GM19240 (cell line): Measurements from ENCODE around the gene PRKG1.
"Not testable (repeated sequence)": the region's sequence is repeated elsewhere in the genome, so short reads cannot be mapped to it uniquely, and the experiment has no call there.

Experiments used
- DNase-seq: peaks from one replicate; pipeline ENCODE4 v3.0.0; 2011; ENCODE audit warnings: low spot score; ENCODE audit not compliant: insufficient read length

PRKG1 gene

DNA sequence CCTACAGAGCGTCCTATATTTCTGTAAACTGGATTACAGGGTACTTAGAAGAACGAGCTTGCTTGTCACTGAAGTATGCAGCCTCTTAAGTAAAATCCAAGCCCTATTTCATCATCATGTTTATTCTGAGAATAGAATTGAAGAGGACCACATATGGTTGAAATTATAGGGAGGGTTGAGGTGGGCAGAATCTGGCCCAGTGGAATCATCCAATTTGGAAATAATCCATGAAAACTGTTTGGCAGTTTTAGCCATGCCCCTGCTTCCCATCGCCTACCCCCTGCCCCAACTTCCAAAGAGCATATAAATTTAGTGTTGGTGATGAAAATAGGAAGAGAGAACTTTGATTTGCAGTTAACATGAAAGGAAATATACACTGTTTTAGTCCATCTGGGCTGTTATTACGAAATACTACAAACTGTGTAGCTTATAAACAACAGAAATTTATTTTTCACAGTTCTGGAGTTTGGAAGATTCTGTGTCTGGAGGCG, 150.4 kb downstream of the PRKG1 start:
- DNase-seq = no peak

DNA sequence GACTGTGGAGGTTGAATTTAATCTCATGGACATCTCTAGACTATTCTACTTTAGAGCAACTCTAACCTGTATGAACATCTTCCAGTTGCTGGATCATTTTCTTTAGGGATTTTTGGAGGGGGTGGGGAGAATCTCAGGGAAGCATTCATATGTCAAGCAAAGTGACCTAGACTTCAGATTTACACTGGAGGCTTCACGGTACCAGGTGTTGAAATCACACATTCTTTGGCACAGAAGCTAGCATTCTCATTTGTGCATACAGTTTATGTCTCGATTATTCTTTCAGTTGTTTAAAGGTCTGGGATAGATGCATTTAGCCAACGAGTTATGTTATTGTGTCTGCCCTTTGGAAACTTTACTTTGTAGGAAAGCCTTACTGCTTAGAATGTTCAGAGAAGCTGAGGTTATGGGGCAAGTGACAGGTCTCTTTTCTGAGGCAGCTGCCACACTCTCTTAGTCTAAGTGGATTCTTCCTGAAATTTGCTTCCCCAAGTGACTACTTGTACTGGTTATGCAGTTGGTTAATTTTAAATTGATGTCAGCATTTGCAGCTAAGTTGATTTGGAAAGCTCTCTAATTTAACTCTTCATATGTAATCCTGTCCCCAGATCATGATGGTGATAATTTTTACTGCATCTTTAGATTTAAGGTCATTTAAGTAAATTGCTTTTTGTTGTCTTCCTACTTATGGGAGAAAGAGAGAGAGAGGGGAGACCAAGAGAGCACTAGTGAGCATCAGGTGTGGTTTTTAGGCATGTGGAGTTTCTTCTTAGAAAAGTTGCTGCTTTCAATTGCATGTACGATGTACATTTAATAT, 153.8 kb downstream of the PRKG1 start:
- no peak for DNase-seq

DNA sequence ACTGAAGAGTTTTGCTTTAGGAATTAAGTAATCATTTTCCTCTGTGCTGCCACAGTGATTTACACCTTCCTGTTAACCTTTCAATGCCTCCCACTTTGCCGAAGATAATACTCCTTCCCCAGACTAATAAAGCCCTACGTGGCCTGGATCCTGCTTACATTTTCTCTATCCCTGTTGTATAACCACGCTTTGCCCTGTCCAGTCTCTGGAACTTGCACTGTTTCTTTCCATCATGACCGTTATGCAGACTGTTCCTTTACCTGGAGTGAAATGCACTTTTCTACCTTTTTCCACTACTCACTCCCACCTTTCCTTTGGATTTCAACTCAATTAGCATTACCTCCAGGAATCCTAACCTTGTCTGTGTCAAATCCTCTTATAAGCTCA, 154.4 kb downstream of the PRKG1 start:
- DNase-seq = no peak

DNA sequence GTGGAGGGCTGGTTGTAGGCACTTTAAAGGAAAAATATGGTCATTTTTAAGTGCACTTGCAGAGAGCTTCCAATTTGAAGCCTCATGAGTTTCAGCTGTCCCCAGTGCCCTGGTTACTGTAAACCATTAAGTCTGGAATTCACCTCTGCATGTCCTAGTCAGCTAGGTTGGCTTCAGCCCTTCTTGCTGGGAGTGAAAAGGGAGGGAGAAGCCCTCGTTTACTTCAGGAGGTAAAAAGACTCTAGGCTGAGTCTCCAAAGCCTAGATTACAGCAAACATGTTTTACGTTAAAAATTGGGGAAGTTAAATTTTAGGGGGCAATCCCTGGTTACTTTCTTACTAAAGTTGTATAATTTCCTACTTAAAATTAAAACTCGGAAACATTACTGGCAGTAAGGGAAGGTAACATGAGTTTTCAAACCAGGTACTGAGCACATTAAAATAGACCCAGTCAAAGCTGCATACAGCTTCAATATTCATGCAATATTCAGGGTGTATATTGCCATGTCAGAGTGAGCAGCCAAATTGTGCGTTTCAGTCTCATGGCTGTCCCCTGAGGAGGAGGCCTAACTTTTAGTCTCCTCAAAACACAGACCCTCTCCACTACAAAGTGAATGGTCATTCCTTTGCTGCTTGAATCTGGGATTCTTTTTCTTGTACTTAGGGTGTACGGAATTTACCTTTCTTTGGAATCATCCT, 156.7 kb downstream of the PRKG1 start:
- DNase-seq = no peak

DNA sequence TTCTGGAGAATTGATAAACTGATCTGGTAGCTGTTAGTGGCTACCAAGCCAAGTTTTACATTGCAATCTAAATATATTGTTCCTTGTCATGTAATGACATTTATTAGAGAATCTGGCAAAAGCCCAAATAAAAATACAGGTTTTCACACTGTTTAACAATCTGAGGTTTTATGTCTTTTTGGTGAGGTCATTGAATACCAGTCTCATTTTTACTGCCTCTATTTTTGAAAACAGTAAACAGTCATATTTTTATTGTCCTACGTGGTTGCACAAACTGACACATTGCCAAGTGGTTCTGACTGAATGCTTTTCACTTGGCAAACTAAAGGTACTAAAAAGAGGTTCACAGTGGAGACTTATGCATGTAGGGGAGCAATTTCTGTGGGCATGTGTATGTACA, 157.5 kb downstream of the PRKG1 start:
- DNase-seq = no peak

DNA sequence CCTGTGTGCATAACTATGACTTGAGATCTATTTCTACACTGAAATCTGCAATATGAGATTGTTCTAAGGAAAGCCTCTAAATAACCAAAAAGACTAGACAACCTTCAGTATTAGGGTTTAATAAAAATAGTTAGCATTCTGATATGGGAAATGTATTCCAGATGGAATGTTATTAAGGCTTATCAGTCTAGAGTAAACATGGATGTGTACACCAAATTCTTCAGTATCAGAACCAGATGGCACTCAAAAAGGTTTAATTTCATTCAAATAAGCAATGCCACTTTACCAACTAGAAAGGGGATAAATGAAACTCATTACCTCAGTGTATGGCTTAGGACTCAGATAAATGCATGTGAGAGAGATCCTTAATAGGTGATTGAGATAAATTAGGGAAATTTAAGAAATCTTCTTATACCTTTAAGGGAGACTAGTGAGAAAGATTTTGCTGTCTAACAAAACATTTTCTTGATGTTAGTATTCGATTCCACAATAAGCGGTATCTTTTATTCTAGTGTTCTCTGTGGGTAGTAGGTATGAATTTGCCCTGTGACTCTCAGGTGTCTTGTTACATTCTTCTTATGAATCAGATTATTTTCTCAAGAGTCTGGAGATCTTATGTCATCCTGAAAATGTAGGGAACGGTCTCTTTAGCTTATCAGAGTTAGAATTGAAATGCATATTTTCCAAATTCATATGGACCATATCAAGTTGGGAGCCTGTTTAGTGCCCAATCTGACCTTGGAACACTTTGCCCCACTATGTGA, 159.2 kb downstream of the PRKG1 start:
- DNase-seq = no peak

DNA sequence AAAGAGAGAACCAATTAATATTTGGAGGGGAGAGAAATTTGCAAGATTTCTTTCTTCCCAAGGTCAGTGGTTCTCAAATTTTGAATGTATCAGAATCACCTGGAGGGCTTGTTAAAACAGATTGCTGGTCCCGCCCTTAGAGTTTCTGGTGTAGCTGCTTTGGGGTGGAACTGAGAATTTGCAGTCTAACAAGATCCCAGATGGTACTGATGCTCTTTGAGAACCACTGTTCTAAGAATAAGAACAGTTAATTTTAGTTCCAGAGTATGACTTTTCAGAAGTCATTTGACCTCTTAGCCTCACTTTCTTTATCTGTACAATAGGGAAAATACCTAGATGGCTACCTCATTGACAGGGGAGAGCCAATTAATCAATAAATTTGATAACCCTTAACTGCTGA, 161.6 kb downstream of the PRKG1 start:
- no peak for DNase-seq

DNA sequence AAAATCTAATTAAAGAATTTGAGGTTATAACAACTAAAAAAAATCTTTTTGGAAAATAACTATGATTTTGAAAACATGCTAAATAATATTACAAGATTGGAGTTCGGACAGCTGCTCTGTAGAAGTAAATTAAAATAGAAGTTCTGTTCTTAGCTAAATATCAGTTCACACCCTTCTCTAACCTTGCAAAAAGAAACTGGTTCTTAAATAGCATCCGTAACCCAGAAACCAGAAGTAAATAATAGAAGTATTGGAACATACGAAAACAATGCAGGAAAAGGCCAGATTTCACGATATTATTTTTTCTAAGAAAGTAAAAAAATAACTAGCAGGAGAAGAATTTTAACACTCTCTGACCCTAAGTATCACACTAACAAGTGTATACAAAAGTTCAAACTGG, 164.7 kb downstream of the PRKG1 start:
- DNase-seq = no peak

DNA sequence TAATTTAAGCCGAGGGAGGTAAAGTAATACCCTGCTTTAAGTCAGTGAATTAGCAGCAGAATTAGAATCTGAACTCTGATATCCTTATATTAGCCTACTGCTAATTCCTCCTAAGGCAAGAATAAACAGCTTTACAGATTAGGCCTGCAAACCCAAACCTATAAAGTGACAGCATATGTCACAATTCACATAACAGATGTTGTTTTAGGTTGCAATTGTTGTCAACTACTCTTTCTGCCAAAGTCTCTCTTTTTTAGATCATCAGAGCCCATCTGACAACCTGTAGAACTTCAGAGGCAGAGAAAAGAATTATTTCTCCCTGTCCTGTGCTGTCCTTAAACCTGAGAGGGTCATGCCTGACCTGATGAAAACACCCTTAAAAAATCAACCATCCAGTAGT, 167.2 kb downstream of the PRKG1 start:
- no peak for DNase-seq

DNA sequence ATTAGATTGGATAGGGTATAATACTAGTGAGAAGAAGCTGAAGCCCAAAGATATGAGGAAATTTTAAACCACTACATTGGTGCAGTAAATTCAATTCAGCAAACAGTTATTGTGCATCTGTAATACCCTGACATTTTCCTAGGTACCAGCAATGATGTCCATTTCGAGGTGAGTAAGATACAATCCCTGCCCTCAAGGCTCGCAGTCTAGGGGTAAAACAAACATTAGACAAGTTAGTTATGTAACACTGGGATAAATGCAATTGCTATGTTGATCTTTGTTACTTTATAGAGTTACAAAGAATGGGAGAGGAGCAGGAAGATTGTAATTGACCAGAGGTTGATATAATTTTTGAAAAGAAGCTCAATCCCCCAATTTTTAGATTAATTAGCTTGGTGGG, 168.1 kb downstream of the PRKG1 start:
- DNase-seq = no peak

DNA sequence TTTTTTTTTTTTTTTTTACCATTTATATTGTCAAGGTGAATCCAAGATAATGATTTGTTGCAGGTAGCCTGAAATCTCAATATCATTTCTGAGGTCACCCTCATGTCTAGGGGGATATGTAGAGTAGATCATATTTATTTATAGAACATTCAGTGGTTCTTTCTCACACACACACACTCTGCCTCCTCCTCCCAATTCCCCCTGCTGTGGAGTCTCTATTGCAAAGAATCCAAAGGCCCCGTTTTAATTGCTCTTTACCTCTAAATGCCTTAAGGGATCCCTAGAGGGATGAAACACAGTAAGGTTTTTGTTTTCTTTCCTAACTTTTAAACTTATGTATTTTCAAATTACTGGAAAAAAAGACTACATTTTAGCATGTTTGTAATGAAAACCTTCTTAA, 170.0 kb downstream of the PRKG1 start:
- no peak for DNase-seq

DNA sequence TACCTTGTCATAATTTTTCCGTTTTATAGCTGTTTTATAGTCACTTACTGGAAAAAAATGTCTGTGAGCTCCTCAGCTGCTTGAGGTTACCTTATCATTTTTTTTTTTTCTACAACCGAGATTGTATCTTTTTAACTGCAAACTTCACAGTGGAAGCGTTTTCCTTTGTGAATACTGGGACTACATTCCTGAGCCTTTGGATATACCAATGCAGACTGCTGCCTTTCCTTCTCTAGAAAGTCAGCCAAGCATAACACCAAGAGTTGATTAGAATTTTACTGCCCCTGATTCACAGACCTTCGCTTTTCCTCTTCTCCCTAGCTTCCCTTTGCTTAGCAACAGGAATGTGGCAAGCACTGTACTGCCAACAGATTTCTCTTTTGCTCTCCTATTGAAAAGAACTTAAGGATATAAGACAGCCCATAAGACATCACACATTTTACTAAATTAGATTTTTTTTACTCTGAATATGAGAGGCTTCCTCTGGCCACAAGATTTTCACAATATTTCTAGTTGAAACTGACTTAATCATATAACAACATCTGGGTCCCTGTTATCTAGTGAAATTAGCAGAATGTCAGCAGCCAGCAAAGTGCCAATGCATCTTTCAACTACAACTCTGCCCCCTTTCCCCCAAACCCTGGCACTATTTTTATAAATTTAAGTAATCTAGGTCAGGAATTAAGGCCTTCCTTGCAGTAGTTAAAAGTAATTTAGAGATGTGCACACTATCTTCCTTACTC, 170.6 kb downstream of the PRKG1 start:
- no peak for DNase-seq

DNA sequence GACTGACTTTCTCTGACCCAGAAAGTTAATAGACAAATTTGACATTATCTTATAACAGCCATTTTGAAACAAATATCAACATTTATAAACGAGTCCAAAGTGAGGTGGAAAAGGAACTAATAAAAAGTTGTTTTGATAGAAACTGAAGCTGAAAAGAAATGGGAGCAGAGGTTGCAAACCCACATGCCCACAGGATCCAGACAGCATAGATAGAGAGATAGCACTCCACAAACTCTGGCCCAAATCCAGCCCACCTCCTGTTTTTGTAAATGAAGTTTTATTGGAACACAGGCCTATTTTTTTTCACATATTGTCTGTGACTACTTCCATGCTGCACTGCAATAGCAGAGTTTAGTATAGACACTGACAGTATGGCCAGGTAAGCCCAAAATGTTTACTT, 171.9 kb downstream of the PRKG1 start:
- no peak for DNase-seq

DNA sequence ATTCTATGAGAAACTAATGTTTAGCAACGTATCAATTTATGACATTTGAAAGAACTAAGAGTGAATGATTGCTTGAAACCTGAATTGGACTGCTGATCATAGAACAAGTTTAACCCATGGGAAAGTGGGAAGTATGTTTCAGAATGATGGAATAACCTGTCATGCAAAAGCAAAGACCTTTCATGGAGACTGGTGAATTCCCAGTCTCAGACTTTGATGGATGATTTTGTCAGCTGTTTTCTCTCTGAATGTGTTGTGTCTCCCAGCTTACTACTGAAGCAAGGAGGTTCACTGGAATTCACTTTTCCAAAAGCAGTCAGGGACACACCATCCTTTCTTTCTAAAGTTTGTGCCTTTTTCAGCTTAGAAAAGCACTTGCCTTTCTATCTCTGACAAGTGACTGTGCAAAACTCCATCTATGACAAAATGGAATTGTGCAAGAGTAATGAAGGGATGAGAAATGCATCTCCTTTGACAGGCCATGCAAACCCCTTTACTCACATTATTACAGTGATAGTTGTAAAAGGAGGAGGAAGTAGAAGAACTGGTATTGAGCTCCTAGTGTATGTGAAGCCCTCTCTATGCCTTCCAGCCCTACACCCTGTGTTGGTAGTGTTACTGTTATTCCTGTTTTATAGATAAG, 176.1 kb downstream of the PRKG1 start:
- no peak for DNase-seq

DNA sequence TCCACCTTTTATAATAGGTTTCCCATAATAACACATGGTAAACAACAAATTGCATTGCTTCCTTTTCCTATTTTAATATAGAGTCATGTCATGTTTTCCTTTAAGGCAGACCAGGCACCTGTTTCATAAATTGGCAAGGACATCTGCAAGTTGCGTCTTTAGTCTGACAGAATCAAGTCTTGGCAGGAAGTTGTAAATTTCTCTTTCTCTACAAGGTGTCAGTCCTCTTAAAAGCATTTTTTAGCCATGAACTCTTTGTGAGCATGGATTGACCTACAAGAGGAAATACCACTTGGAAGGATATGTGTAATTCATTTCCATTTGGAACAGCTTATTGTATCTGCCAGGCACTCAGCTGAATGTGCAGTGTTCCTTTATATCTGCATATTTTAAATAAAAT, 176.8 kb downstream of the PRKG1 start:
- DNase-seq = no peak

DNA sequence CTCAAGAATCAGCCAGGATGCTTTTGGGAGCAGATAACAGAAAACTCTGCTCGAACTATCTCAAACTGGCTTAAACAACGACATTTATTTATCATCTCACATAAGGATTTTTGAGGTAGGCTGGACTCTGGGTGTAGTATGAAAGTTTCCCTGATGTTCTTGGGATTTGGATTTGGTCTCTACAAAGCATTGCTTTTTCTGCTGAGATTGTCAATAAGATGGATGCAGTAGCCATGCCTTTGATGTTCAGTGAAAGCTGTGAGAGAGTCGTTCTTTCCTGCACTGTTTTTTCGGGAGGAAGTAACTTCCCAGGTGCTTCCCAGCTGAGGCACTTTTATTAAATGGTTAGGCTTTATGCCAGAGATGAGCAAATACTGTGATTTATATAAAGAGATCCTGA, 181.1 kb downstream of the PRKG1 start:
- DNase-seq = no peak

DNA sequence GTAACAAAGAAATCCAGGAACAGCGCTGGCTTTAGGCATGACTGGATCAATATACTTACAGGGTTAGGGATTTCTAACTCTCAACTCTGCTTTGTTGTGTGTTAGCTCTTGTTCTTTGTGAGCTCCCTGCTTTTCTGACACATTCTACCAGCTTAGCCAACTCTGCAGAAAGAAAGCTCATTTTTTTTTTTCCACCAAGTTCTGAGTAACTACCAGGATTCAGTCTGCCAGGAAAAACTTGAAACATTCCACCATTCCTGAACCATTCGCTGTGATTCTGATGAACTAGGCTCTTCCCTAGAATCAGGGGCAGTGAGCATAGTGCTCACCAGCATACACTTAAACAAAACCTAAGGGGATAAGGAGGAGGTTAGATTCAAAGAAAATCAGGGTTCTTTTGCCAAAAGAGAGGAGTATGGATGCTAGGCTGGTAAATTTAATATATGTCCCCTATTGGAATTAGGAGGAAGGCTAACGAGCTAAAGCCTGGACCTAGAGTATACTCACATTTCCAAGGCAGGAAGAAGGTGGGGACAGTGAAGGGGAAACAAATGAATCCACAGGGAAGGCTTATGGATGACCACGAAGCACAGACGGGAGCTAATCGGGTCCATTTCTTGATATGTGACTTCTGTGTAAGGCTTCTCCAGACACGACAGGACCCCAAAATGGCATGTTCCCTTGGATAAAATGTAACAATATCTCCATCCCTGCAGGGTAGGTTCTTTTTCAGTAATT, 183.4 kb downstream of the PRKG1 start:
- no peak for DNase-seq

DNA sequence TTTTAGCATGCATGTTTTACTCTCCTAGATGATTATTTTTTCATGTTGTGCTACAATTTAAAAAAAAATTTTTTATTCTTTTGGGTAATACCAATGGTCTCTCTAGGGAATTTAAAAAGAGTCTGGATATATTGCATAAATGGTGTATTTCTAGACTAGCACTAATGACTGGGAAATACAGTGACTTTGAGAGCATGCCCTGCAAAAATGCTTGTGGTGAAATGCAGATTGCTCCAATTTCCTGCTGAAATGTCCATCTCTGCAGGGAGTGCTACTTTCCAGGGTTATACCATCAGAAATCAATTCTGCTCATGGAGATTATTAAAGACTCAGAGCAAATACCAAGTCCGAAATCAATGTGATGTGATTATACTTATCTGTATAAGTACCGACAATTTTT, 186.1 kb downstream of the PRKG1 start:
- no peak for DNase-seq

DNA sequence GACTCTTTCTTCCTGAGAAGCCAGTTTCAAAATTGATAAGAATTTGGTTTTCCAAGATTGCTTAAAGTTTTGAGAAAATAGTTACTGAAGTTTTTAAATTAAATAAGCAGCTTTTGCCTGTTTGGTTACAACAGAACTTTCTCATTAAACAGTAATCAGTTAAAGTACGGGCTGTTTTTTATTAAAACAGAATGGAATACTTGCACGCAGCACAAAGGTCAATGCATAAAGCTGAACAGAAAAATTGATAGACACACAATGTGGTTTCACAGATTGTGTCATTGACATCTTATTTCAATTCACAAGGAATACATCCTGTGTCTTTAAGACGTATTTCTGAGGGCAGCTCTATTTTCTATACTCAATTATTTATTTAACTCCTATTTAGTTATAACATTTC, 192.2 kb downstream of the PRKG1 start:
- DNase-seq = no peak

DNA sequence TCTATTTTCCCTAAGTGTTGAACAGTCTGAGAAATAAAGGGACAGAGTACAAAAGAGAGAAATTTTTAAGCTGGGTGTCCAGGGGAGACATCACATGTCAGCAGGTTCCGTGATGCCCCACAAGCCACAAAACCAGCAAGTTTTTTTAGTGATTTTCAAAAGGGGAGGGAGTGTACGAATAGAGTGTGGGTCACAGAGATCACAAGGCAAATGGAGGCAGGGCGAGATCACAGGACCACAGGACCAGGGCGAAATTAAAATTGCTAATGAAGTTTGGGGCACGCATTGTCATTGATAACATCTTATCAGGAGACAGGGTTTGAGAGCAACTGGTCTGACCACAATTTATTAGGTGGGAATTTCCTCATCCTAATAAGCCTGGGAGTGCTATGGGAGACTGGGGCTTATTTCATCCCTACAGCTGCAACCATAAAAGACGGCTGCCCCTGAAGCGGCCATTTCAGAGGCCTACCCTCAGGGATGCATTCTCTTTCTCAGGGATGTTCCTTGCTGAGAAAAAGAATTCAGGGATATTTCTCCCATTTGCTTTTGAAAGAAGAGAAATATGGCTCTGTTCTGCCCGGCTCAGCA, 193.8 kb downstream of the PRKG1 start:
- DNase-seq = not testable (repeated sequence)
